Stimulated activated CD4-positive, alpha-beta T cell treated with anti-CD3 and anti-CD28 coated beads, Interleukin-12 subunit alpha, Interleukin-12 subunit beta, amount 100 ng/mL, for 4 hours (primary cell): Measurements from ENCODE around the gene PSEN1.

Source experiments
- DNase-seq: peaks from one replicate; pipeline ENCODE4 v3.0.0-alpha.2; 2020

The PSEN1 gene

GRCh38 chr14:73136387-73137225, at the start of gene PSEN1:
TSS of gene PSEN1 (plus strand) at chr14:73136507. CDS start at chr14:73148020, 11,513 bp downstream.
- DNase-seq, result peak; percentile 99

GRCh38 chr14:73091044-73091443, 45.3 kb upstream of the PSEN1 start:
- no peak for DNase-seq

GRCh38 chr14:73097421-73097820, 38.9 kb upstream of the PSEN1 start:
- DNase-seq, result no peak

- DNase-seq, result no peak
Observed at GRCh38 chr14:73100334-73100733, 36.0 kb upstream of the PSEN1 start.

- no peak for DNase-seq
Observed at GRCh38 chr14:73102806-73103497, 33.4 kb upstream of the PSEN1 start.

- DNase-seq, result no peak
Observed at GRCh38 chr14:73105050-73105449, 31.3 kb upstream of the PSEN1 start.

- DNase-seq, result no peak
Observed at GRCh38 chr14:73105727-73106126, 30.6 kb upstream of the PSEN1 start.

- DNase-seq, result no peak
Observed at GRCh38 chr14:73116079-73116665, 20.1 kb upstream of the PSEN1 start.

GRCh38 chr14:73124180-73124894, 12.0 kb upstream of the PSEN1 start:
- DNase-seq, result no peak

GRCh38 chr14:73125169-73125588, 11.1 kb upstream of the PSEN1 start:
- no peak for DNase-seq

GRCh38 chr14:73125746-73126145, 10.6 kb upstream of the PSEN1 start:
- no peak for DNase-seq

- DNase-seq, result no peak
Observed at GRCh38 chr14:73133795-73134194, 2.5 kb upstream of the PSEN1 start.

- no peak for DNase-seq
Observed at GRCh38 chr14:73136085-73136386, 271 bp upstream of the PSEN1 start.

- no peak for DNase-seq
Observed at GRCh38 chr14:73140811-73141323, 4.6 kb downstream of the PSEN1 start.

GRCh38 chr14:73142216-73142615, 5.9 kb downstream of the PSEN1 start:
- no peak for DNase-seq

- no peak for DNase-seq
Observed at GRCh38 chr14:73143003-73143402, 6.7 kb downstream of the PSEN1 start.

GRCh38 chr14:73143617-73144016, 7.3 kb downstream of the PSEN1 start:
- DNase-seq, result no peak

- DNase-seq, result no peak
Observed at GRCh38 chr14:73145371-73145770, 9.1 kb downstream of the PSEN1 start.

- DNase-seq, result no peak
Observed at GRCh38 chr14:73146111-73146510, 9.8 kb downstream of the PSEN1 start.

GRCh38 chr14:73149753-73150152, 13.4 kb downstream of the PSEN1 start:
- DNase-seq, result no peak

- no peak for DNase-seq
Observed at GRCh38 chr14:73153272-73153671, 17.0 kb downstream of the PSEN1 start.

GRCh38 chr14:73162251-73162650, 25.9 kb downstream of the PSEN1 start:
- no peak for DNase-seq

- no peak for DNase-seq
Observed at GRCh38 chr14:73166399-73166798, 30.1 kb downstream of the PSEN1 start.
